ENCODE results near the gene CYGB.
A peak's percentile ranks its signal among the peaks of the same experiment; 100 is the strongest.

The CYGB gene

DNA sequence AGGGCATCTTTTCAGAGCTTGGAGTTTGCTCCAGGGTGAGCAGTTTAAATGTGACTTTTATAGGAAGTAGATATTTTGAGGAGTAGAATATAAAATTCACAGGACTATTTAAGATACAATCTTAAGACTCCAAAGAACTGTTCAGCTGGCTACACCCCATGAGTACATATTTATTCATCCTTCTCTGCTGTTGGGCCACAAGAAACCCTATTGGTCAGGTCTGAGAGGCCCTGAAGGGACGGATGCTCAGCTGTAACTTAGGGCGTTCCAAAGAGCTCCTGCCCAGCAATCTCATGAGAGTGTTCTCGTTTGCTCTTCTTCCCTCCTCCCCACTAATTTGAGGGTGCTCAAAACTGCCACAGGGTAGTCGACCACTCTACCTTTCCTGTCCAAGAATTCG is 40.9 kb upstream of the CYGB start (continued):
- TF ChIP-seq, protein P1, sequence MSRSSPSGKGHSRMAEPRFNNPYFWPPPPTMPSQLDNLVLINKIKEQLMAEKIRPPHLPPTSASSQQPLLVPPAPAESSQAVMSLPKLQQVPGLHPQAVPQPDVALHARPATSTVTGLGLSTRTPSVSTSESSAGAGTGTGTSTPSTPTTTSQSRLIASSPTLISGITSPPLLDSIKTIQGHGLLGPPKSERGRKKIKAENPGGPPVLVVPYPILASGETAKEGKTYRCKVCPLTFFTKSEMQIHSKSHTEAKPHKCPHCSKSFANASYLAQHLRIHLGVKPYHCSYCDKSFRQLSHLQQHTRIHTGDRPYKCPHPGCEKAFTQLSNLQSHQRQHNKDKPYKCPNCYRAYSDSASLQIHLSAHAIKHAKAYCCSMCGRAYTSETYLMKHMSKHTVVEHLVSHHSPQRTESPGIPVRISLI (tag by site-specific recombination; IDR thresholded peaks at IDR 0.05), result no peak

DNA sequence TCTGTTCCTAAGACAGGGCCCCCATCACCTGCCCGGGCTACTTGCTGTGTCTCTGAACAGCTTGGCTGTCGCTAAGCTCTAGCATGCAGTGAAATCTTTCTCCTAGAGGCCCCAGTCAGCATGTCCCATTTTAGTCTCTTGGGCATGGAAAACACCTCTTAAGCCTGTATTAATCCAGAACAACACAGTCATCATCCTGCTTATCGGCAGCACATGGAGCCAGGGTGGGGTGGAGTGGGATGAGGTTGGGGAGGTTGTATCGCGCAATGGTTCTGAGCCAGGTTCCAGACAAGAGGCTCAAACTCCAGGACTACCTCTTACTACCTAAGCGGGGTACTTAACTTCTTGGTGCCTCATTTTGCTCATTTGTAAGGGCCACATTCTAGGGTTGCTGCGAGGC is 40.4 kb upstream of the CYGB start:
- H3K36me3 ChIP-seq (ENCODE audit: control insufficient read depth in 2 of 2, insufficient read depth in 1 of 2, low read length in 2 of 2), result no peaks in the 10 kb centered on the region
- CTCF ChIA-PET, result interaction anchor here (0.5 to 1.7 kb wide), 4 partner anchors 17 to 795 kb away, joined by 3 to 9 read pairs (median 4); no protein-coding TSS in a partner anchor
- no peak for TF ChIP-seq PRDM1 (tag by site-specific recombination; IDR thresholded peaks at IDR 0.05)
- no peak for TF ChIP-seq ZNF596 (tag by site-specific recombination; IDR thresholded peaks at IDR 0.05)
- no peak for TF ChIP-seq KLF9 (tag by site-specific recombination; IDR thresholded peaks at IDR 0.05; ENCODE audit: low read depth)
- TF ChIP-seq ZNF600 (tag by site-specific recombination; IDR thresholded peaks at IDR 0.05), result peak; percentile 74
- TF ChIP-seq, protein P2, sequence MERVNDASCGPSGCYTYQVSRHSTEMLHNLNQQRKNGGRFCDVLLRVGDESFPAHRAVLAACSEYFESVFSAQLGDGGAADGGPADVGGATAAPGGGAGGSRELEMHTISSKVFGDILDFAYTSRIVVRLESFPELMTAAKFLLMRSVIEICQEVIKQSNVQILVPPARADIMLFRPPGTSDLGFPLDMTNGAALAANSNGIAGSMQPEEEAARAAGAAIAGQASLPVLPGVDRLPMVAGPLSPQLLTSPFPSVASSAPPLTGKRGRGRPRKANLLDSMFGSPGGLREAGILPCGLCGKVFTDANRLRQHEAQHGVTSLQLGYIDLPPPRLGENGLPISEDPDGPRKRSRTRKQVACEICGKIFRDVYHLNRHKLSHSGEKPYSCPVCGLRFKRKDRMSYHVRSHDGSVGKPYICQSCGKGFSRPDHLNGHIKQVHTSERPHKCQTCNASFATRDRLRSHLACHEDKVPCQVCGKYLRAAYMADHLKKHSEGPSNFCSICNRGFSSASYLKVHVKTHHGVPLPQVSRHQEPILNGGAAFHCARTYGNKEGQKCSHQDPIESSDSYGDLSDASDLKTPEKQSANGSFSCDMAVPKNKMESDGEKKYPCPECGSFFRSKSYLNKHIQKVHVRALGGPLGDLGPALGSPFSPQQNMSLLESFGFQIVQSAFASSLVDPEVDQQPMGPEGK (tag by site-specific recombination; IDR thresholded peaks at IDR 0.05), result no peak
- no peaks in the 10 kb centered on the region; the same call in 1 of the 2 replicates for H3K4me1 ChIP-seq (ENCODE audit: control insufficient read depth, insufficient read depth, low read length)
- H3K27ac ChIP-seq (ENCODE audit: extremely low read depth, low read depth, low read length), result no peak overlapping the region
- H3K9me3 ChIP-seq (ENCODE audit: control insufficient read depth, insufficient read depth, low read depth, low read length), result no peaks in the 10 kb centered on the region
- H3K4me3 ChIP-seq (ENCODE audit: low read depth, low read length), result no peak overlapping the region
- POLR2A ChIA-PET, result interaction anchor here (1.5 kb wide), 1 partner anchor 10 kb away, joined by 5 read pairs; no protein-coding TSS in a partner anchor

DNA sequence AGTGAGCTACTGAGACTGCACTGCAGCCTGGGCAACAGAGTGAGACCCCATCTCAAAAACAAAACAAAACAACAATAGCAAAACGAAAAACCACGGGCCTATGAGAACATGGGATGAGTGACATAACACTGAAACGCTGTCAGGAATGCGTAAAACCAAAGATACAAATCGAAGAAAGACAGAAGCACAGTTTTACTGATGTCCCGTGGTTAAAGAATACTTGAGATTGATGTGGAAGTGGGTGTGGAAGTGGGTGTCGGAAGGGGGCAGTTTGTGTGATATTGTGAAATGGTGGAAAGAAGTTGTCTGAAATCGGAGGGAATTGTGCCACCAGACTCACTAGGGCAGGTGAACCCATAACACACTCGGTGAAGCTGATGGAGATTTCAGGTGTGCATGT is 38.7 kb upstream of the CYGB start:
- no peaks in the 10 kb centered on the region for H3K36me3 ChIP-seq (ENCODE audit: control insufficient read depth in 2 of 2, insufficient read depth in 1 of 2, low read length in 2 of 2)
- CTCF ChIA-PET, result interaction anchor here (0.7 to 1.8 kb wide), 3 partner anchors 18 to 22 kb away, joined by 3 to 6 read pairs (median 3); no protein-coding TSS in a partner anchor
- no peaks in the 10 kb centered on the region for H3K9me3 ChIP-seq (ENCODE audit: control insufficient read depth, insufficient read depth, low read depth, low read length)
- H3K27ac ChIP-seq (ENCODE audit: extremely low read depth, low read depth, low read length), result no peak overlapping the region
- POLR2A ChIA-PET, result interaction anchor here (1.0 to 1.7 kb wide), 3 partner anchors 10 to 16 kb away, joined by 5 to 7 read pairs (median 6); partner anchors contain the start of gene ST6GALNAC2
- H3K4me3 ChIP-seq (ENCODE audit: low read depth, low read length), result no peak overlapping the region
- no peaks in the 10 kb centered on the region; the same call in 1 of the 2 replicates for H3K4me1 ChIP-seq (ENCODE audit: control insufficient read depth, insufficient read depth, low read length)
- TF ChIP-seq ZNF121 (tag by site-specific recombination; IDR thresholded peaks at IDR 0.05) (peak; percentile 88; the same call in 1 of the 2 replicates), ZFP3 (tag by site-specific recombination; IDR thresholded peaks at IDR 0.05; ENCODE audit: low read depth) (no peak), ZNF777 (tag by site-specific recombination; IDR thresholded peaks at IDR 0.05; ENCODE audit: borderline replicate concordance) (no peak), ZFHX2 (tag by site-specific recombination; conservative IDR thresholded peaks at IDR 0.05) (peak; percentile 60), ZFP69B (tag by site-specific recombination; IDR thresholded peaks at IDR 0.05) (no peak), MZF1 (tag by site-specific recombination; IDR thresholded peaks at IDR 0.05; ENCODE audit: borderline replicate concordance) (no peak), EGR2 (tag by site-specific recombination; IDR thresholded peaks at IDR 0.05; ENCODE audit: low read depth) (peak; percentile 54; the same call in 1 of the 2 replicates), ZNF600 (tag by site-specific recombination; IDR thresholded peaks at IDR 0.05) (0 out of 2 replicates have a peak, but pooled peaks have one; percentile 34)

DNA sequence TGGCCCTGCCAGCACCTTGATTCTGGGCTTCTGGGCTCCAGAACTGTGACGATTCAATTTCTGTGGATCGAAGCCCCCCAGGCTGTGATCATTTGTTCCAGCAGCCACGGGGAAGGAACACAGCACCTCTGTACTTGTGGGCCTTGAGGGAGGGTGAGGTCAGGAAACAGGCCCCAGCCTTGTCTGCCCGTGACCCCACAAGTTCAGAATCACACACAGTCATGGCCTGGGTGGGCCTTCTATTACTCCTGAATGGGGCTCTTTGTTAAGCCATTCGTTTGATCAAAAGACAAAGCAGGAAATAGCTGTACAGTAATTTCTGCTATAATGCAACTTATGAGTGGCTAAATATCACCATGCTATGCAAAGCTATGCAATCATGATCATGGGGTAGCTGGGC is 38.1 kb upstream of the CYGB start:
- no peaks in the 10 kb centered on the region for H3K4me1 ChIP-seq (ENCODE audit: control insufficient read depth, insufficient read depth, low read length)
- CTCF ChIA-PET, result interaction anchor here (0.9 to 1.8 kb wide), 3 partner anchors 9 to 19 kb away, joined by 3 to 6 read pairs (median 4); no protein-coding TSS in a partner anchor
- POLR2A ChIA-PET, result interaction anchor here (0.6 to 1.7 kb wide), 4 partner anchors 8 to 47 kb away, joined by 3 to 7 read pairs (median 4); partner anchors contain the start of gene ST6GALNAC2
- H3K27ac ChIP-seq (ENCODE audit: extremely low read depth, low read depth, low read length), result no peak overlapping the region
- no peaks in the 10 kb centered on the region for H3K9me3 ChIP-seq (ENCODE audit: control insufficient read depth, insufficient read depth, low read depth, low read length)
- TF ChIP-seq YY1 (tag by site-specific recombination; IDR thresholded peaks at IDR 0.05), result no peak
- TF ChIP-seq, protein P3, sequence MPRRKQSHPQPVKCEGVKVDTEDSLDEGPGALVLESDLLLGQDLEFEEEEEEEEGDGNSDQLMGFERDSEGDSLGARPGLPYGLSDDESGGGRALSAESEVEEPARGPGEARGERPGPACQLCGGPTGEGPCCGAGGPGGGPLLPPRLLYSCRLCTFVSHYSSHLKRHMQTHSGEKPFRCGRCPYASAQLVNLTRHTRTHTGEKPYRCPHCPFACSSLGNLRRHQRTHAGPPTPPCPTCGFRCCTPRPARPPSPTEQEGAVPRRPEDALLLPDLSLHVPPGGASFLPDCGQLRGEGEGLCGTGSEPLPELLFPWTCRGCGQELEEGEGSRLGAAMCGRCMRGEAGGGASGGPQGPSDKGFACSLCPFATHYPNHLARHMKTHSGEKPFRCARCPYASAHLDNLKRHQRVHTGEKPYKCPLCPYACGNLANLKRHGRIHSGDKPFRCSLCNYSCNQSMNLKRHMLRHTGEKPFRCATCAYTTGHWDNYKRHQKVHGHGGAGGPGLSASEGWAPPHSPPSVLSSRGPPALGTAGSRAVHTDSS (tag by site-specific recombination; IDR thresholded peaks at IDR 0.05), result no peak
- TF ChIP-seq ZNF48 (tag by site-specific recombination; IDR thresholded peaks at IDR 0.05), result no peak
- TF ChIP-seq, protein P4, sequence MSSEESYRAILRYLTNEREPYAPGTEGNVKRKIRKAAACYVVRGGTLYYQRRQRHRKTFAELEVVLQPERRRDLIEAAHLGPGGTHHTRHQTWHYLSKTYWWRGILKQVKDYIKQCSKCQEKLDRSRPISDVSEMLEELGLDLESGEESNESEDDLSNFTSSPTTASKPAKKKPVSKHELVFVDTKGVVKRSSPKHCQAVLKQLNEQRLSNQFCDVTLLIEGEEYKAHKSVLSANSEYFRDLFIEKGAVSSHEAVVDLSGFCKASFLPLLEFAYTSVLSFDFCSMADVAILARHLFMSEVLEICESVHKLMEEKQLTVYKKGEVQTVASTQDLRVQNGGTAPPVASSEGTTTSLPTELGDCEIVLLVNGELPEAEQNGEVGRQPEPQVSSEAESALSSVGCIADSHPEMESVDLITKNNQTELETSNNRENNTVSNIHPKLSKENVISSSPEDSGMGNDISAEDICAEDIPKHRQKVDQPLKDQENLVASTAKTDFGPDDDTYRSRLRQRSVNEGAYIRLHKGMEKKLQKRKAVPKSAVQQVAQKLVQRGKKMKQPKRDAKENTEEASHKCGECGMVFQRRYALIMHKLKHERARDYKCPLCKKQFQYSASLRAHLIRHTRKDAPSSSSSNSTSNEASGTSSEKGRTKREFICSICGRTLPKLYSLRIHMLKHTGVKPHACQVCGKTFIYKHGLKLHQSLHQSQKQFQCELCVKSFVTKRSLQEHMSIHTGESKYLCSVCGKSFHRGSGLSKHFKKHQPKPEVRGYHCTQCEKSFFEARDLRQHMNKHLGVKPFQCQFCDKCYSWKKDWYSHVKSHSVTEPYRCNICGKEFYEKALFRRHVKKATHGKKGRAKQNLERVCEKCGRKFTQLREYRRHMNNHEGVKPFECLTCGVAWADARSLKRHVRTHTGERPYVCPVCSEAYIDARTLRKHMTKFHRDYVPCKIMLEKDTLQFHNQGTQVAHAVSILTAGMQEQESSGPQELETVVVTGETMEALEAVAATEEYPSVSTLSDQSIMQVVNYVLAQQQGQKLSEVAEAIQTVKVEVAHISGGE (tag by site-specific recombination; conservative IDR thresholded peaks at IDR 0.05; ENCODE audit: low read depth), result no peak
- H3K36me3 ChIP-seq (ENCODE audit: control insufficient read depth in 2 of 2, insufficient read depth in 1 of 2, low read length in 2 of 2), result no peaks in the 10 kb centered on the region
- no peak overlapping the region for H3K4me3 ChIP-seq (ENCODE audit: low read depth, low read length)
